H1 (cell line): ENCODE measurements around the gene F7.
"Not testable (repeated sequence)": the region's sequence is repeated elsewhere in the genome, so short reads cannot be mapped to it uniquely, and the experiment has no call there.

ENCODE experiments used
- BCL11A ChIP-seq, 2 experiments: IDR thresholded peaks; one replicate each; pipeline ENCODE4 v1.6.1; 2011; ENCODE audit warnings: low read depth in 2 of 2, low read length in 2 of 2, mild to moderate bottlenecking in 2 of 2
- CBX5 ChIP-seq: fragments of 300-800, 300-1000 bp; sonication (generic); IDR thresholded peaks from 2 replicates; pipeline ENCODE4 v1.7.1; 2016; ENCODE audit warnings: antibody characterized with exemption, low read length, low read depth
- CHD2 ChIP-seq: IDR thresholded peaks from 2 replicates; pipeline ENCODE4 v1.6.1; 2012; ENCODE audit warnings: low read length, improper control_type of control experiment
- EP300 ChIP-seq, 2 experiments: IDR thresholded peaks; 1 replicate in 1 of 2; 2 replicates in 1 of 2; pipeline ENCODE4 v1.6.1; 2011 to 2012; ENCODE audit warnings: low read depth in 2 of 2, low read length in 2 of 2, mild to moderate bottlenecking in 2 of 2, borderline replicate concordance in 1 of 2, inconsistent platforms in 1 of 2, moderate library complexity in 1 of 2
- HDAC2 ChIP-seq, 2 experiments: fragments of 300-600 bp in 1 of 2; sonication (generic) in 1 of 2; IDR thresholded peaks; 2 replicates each; pipeline ENCODE4 v1.6.1; 2011 to 2012; ENCODE audit warnings: low read depth in 2 of 2, low read length in 2 of 2, mild to moderate bottlenecking in 2 of 2, moderate library complexity in 2 of 2, borderline replicate concordance in 1 of 2, inconsistent platforms in 1 of 2
- HDAC6 ChIP-seq: IDR thresholded peaks from one replicate; pipeline ENCODE4 v1.7.1; 2012; ENCODE audit warnings: low read depth, mild to moderate bottlenecking, inconsistent platforms, low read length, moderate library complexity
- POLR2A ChIP-seq, 2 experiments: IDR thresholded peaks; 1 replicate in 1 of 2; 2 replicates in 1 of 2; pipeline ENCODE4 v1.6.1; 2011; ENCODE audit warnings: low read depth in 2 of 2, low read length in 2 of 2, mild to moderate bottlenecking in 2 of 2; ENCODE audit errors: control extremely low read depth in 1 of 2
- RAD21 ChIP-seq, 2 experiments: IDR thresholded peaks in 1 of 2; conservative IDR thresholded peaks in 1 of 2; 2 replicates each; pipeline ENCODE4 v1.6.1; 2011; ENCODE audit warnings: low read depth in 2 of 2, low read length in 2 of 2, improper control_type of control experiment in 1 of 2, inconsistent platforms in 1 of 2, mild to moderate bottlenecking in 1 of 2, moderate library complexity in 1 of 2
- TAF1 ChIP-seq: IDR thresholded peaks from 2 replicates; pipeline ENCODE4 v1.6.1; 2011; ENCODE audit warnings: mild to moderate bottlenecking, low read depth, low read length
- ZNF274 ChIP-seq: IDR thresholded peaks from 2 replicates; pipeline ENCODE4 v1.7.0; 2012; ENCODE audit warnings: low read length, borderline replicate concordance; ENCODE audit errors: extremely low read depth
- TF ChIP-seq, protein P1 (sequence below), 3 experiments: IDR thresholded peaks; 1 replicate in 2 of 3; 2 replicates in 1 of 3; pipeline versions ENCODE4 v1.5.1 to v1.6.1; 2011; ENCODE audit warnings: low read length in 3 of 3, mild to moderate bottlenecking in 3 of 3, inconsistent platforms in 2 of 3, low read depth in 1 of 3, moderate library complexity in 1 of 3; ENCODE audit not compliant: insufficient read depth in 1 of 3; ENCODE audit errors: control extremely low read depth in 1 of 3
- TF ChIP-seq, protein P2 (sequence below): IDR thresholded peaks from 2 replicates; pipeline ENCODE4 v1.6.1; 2011; ENCODE audit warnings: low read depth, mild to moderate bottlenecking, low read length; ENCODE audit not compliant: insufficient read depth

DNA sequence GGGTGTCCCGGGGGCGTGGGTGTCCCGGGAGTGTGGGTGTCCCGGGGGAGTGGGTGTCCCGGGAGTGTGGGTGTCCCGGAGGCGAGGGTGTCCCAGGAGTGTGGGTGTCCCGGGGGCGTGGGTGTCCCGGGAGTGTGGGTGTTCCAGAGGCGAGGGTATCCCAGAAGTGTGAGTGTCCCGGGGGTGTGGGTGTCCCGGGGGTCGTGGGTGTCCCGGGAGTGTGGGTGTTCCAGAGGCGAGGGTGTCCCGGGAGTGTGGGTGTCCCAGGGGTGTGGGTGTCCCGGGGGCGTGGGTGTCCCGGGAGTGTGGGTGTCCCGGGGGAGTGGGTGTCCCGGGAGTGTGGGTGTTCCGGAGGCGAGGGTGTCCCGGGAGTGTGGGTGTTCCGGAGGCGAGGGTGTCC lies 2.9 kb downstream of the F7 start:
- TF ChIP-seq ZNF274; CBX5; EP300 (IDR thresholded peaks at IDR 0.05; ENCODE audit: borderline replicate concordance in 1 of 2, low read depth in 2 of 2, low read length in 2 of 2); CHD2; TAF1; HDAC2 (IDR thresholded peaks at IDR 0.05; ENCODE audit: borderline replicate concordance in 1 of 2, low read depth in 2 of 2, low read length in 2 of 2); POLR2A (IDR thresholded peaks at IDR 0.05; ENCODE audit: control extremely low read depth in 1 of 2, low read depth in 2 of 2, low read length in 2 of 2); BCL11A (IDR thresholded peaks at IDR 0.05; ENCODE audit: low read depth in 2 of 2, low read length in 2 of 2); RAD21 (IDR thresholded peaks at IDR 0.05 in 1 of 2, conservative IDR thresholded peaks at IDR 0.05 in 1 of 2; ENCODE audit: low read depth in 2 of 2, low read length in 2 of 2); HDAC6: not testable (repeated sequence)
- TF ChIP-seq, protein P1, sequence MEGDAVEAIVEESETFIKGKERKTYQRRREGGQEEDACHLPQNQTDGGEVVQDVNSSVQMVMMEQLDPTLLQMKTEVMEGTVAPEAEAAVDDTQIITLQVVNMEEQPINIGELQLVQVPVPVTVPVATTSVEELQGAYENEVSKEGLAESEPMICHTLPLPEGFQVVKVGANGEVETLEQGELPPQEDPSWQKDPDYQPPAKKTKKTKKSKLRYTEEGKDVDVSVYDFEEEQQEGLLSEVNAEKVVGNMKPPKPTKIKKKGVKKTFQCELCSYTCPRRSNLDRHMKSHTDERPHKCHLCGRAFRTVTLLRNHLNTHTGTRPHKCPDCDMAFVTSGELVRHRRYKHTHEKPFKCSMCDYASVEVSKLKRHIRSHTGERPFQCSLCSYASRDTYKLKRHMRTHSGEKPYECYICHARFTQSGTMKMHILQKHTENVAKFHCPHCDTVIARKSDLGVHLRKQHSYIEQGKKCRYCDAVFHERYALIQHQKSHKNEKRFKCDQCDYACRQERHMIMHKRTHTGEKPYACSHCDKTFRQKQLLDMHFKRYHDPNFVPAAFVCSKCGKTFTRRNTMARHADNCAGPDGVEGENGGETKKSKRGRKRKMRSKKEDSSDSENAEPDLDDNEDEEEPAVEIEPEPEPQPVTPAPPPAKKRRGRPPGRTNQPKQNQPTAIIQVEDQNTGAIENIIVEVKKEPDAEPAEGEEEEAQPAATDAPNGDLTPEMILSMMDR (IDR thresholded peaks at IDR 0.05; ENCODE audit: control extremely low read depth in 1 of 3, insufficient read depth in 1 of 3, low read depth in 1 of 3, low read length in 3 of 3), result not testable (repeated sequence)
- TF ChIP-seq, protein P2, sequence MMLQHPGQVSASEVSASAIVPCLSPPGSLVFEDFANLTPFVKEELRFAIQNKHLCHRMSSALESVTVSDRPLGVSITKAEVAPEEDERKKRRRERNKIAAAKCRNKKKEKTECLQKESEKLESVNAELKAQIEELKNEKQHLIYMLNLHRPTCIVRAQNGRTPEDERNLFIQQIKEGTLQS, result not testable (repeated sequence)
